Endodermal cell (in vitro differentiated cells): ENCODE results near the gene GRID1. TPM values are rescaled to one million over a fixed set of nuclear protein-coding genes. Genes with fewer than 3 reads are reported as not detected.
A peak's percentile ranks its signal among the peaks of the same experiment; 100 is the strongest.

Source experiments
- DNase-seq: peaks from one replicate; pipeline ENCODE4 v3.0.0-alpha.2; 2017
- H3K27ac ChIP-seq: 2 replicates; pipeline ENCODE4 v1.5.1; 2013; ENCODE audit warnings: mild to moderate bottlenecking, low read depth, low read length, moderate library complexity
- H3K27me3 ChIP-seq: 2 replicates; pipeline ENCODE4 v1.6.1; 2013; ENCODE audit warnings: mild to moderate bottlenecking, low read length, moderate library complexity; ENCODE audit not compliant: insufficient read depth, control insufficient read depth, poor library complexity, severe bottlenecking
- H3K36me3 ChIP-seq: 2 replicates; pipeline ENCODE4 v1.7.0; 2013; ENCODE audit warnings: mild to moderate bottlenecking, low read length, moderate library complexity; ENCODE audit not compliant: control insufficient read depth, insufficient read depth
- H3K4me1 ChIP-seq: one replicate; pipeline ENCODE4 v1.7.0; 2013; ENCODE audit warnings: low read length; ENCODE audit not compliant: control insufficient read depth, insufficient read depth
- H3K4me3 ChIP-seq: 2 replicates; pipeline ENCODE4 v1.5.1; 2013; ENCODE audit warnings: mild to moderate bottlenecking, low read length, moderate library complexity
- H3K9ac ChIP-seq: 2 replicates; pipeline ENCODE4 v1.6.1; 2013; ENCODE audit warnings: mild to moderate bottlenecking, low read length, moderate library complexity; ENCODE audit not compliant: poor library complexity, severe bottlenecking; ENCODE audit errors: extremely low read depth
- H3K9me3 ChIP-seq: 2 replicates; pipeline ENCODE4 v1.6.1; 2013; ENCODE audit warnings: mild to moderate bottlenecking, low read length, moderate library complexity; ENCODE audit not compliant: control insufficient read depth
- H3K27ac Mint-ChIP-seq: 2 replicates; pipeline ENCODE4 v1.8.0; 2020; ENCODE audit warnings: mixed read lengths
- H3K27me3 Mint-ChIP-seq: 2 replicates; pipeline ENCODE4 v1.8.0; 2021; ENCODE audit warnings: mild to moderate bottlenecking, mixed read lengths; ENCODE audit not compliant: insufficient read depth
- H3K36me3 Mint-ChIP-seq: 2 replicates; pipeline ENCODE4 v1.8.0; 2020; ENCODE audit warnings: low read depth, mixed read lengths
- H3K4me1 Mint-ChIP-seq: 2 replicates; pipeline ENCODE4 v1.8.0; 2020; ENCODE audit warnings: mixed read lengths
- H3K4me3 Mint-ChIP-seq: 2 replicates; pipeline ENCODE4 v1.8.0; 2020; ENCODE audit warnings: mild to moderate bottlenecking, moderate library complexity, mixed read lengths
- H3K9me3 Mint-ChIP-seq: 2 replicates; pipeline ENCODE4 v1.8.0; 2020; ENCODE audit warnings: mild to moderate bottlenecking, mixed read lengths
- WGBS, 2 experiments: methylation state at CpG; one replicate each; pipeline versions ENCODE4 v1.1.5 to v1.1.7; 2013; ENCODE audit warnings: missing lambda C conversion rate in 2 of 2, mixed read lengths in 1 of 2; ENCODE audit not compliant: insufficient coverage in 1 of 2, insufficient read length in 1 of 2; 5-methylcytosine and 5-hydroxymethylcytosine counted together
- total RNA-seq, 2 donors: library from RNA; stranded (reverse); fragmentation: NEBNext Ultra II Directional in 1 of 2; extraction: Animal tissue kit (Norgen Biotek cat#: 25700) in 1 of 2; gene quantifications; 2 replicates in 1 of 2; 3 replicates in 1 of 2; pipeline ENCODE4 v1.2.1, GENCODE V29; 2021
- TF ChIP-seq, protein P1 (sequence below): fragments of 200-600 bp; sonication (generic); conservative IDR thresholded peaks from 2 replicates; pipeline ENCODE4 v1.5.0; 2021; ENCODE audit warnings: antibody characterized with exemption, mild to moderate bottlenecking

Gene GRID1
- total RNA-seq, 2 donors from 2014 or later: 0.13 to 0.53 TPM

DNA sequence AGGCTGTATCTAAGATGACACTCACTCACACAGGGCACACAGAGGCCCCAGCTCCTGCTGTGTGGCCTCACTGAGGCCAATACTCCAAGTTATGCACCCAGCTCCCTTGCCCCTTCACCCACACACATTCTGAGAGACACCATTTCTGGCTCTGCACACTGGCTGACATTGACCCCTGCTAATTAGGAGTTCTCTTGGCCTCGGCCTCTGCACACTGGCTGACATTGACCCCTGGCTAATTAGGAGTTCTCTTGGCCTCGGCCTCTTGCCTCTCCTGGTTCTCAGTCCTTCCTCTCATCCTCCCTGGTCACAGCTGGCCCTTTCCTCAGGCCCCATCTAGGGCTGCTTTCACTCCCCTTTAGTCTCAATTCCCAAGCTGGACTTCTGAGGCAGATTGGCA lies 97.3 kb downstream of the GRID1 start:
- peak; percentile 16 for DNase-seq
- no peaks in the 10 kb centered on the region for H3K4me1 Mint-ChIP-seq
- no peak overlapping the region for H3K27ac Mint-ChIP-seq
- H3K27me3 Mint-ChIP-seq: peaks cover 10% of the 10 kb centered on the region
- H3K36me3 Mint-ChIP-seq: no peaks in the 10 kb centered on the region
- no peak overlapping the region for H3K4me3 Mint-ChIP-seq
- H3K9me3 ChIP-seq: no peaks in the 10 kb centered on the region
- H3K27ac ChIP-seq: no peak overlapping the region
- H3K27me3 ChIP-seq: no peaks in the 10 kb centered on the region
- no peak overlapping the region for H3K9ac ChIP-seq
- TF ChIP-seq, protein P1, sequence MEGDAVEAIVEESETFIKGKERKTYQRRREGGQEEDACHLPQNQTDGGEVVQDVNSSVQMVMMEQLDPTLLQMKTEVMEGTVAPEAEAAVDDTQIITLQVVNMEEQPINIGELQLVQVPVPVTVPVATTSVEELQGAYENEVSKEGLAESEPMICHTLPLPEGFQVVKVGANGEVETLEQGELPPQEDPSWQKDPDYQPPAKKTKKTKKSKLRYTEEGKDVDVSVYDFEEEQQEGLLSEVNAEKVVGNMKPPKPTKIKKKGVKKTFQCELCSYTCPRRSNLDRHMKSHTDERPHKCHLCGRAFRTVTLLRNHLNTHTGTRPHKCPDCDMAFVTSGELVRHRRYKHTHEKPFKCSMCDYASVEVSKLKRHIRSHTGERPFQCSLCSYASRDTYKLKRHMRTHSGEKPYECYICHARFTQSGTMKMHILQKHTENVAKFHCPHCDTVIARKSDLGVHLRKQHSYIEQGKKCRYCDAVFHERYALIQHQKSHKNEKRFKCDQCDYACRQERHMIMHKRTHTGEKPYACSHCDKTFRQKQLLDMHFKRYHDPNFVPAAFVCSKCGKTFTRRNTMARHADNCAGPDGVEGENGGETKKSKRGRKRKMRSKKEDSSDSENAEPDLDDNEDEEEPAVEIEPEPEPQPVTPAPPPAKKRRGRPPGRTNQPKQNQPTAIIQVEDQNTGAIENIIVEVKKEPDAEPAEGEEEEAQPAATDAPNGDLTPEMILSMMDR: no peak
- no peak overlapping the region for H3K4me3 ChIP-seq
- no peaks in the 10 kb centered on the region for H3K36me3 ChIP-seq
- H3K4me1 ChIP-seq: no peaks in the 10 kb centered on the region
- H3K9me3 Mint-ChIP-seq: peaks cover 12% of the 10 kb centered on the region
- 80% methylated on average over 2 of the region's 2 CpGs; no CpG with 5 or more reads in 1 of the 2 experiments for WGBS, 2 experiments

DNA sequence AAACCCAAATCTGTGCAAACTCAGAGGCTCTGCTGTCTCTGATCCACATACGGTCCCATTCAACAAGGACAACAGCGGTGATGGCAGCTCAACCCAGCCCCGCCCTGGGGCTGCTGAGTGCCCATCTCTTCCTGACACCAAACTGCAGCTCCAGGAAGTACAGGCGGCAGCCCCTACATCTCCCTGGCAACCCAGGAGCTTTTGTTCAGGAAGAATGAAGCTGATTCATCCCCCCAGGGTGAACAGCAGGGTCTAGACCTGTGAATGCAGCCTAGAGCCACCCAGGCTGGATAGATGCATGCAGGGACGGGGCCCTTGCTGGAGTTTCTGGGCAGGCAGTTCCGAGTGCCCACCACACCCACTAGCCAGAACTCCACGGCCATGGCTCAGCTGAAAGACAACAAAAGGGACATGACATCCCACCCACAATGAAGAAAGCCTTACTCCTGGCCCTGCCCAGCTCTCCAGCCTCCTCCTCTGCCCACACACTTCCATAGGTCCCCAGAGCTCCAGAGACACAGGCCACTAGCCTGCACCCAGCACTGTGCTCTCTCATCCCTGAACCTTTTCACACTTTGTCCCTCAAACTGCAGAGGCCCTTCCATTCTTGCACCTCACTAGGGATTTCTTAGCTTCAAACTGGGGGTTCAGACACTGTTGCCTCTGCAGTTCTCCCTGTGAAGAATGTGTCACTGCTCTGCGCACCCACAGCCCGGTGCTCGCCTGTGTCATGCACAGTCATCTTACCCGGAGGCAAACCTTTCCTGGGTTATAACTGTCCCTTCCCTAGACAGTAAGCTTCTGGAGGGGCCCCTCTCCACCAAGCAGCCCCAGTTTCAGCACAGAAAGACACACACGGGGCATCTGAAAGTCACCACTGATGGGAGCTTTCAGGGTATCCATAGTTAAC lies 99.1 kb downstream of the GRID1 start:
- Histone ChIP-seq H3K36me3 (no peaks in the 10 kb centered on the region), H3K4me3 (no peak overlapping the region), H3K9me3 (no peaks in the 10 kb centered on the region), H3K27ac (no peak overlapping the region), H3K9ac (no peak overlapping the region), H3K27me3 (no peaks in the 10 kb centered on the region), H3K4me1 (no peaks in the 10 kb centered on the region)
- peak; percentile 42 for DNase-seq
- Mint-ChIP-seq H3K27ac (no peak overlapping the region), H3K36me3 (no peaks in the 10 kb centered on the region), H3K4me3 (no peak overlapping the region), H3K27me3 (peaks cover 18% of the 10 kb centered on the region), H3K4me1 (peaks cover 3% of the 10 kb centered on the region), H3K9me3 (peaks cover 9% of the 10 kb centered on the region)
- 86 to 87% methylated on average over 10 to 12 of the region's 12 CpGs for WGBS, 2 experiments
- TF ChIP-seq, protein P1: no peak

DNA sequence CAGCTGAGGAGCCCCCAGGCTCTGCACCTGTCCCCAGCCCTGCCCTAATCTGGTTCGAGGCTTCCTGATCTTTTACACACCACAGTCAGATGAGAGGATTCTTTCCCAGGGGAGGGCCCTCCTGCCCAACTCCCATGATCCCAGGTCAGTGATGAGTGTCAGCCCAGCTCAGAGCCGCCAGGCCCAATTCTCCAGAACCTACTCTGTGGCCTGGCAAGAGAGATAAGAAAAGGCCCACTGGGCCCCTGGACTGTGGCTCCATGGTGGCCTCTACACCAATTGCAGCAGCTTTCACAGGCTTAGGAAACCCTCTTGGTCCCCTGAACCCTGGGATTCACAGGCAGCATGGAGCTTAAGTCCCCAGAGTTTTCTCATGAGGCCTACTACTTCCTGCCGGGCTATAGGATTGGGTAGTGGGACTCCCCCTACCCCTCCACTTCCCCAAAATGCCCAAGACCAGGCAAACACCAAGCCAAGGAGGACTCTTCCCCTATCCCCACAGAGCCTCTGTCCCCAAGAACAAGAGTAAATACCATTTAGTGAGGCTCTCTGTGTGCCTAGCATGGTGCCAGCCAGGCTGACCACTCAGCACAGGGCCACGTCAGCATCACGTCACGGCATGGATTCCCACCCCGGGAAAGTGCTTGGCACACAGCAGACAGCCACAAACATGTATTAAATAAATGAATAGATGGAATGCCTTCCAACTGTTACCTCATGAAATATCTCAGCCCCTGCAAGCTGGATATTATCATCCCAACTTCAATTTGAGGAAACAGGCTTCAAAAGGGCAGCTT lies 100.0 kb downstream of the GRID1 start:
- Histone ChIP-seq H3K36me3 (no peaks in the 10 kb centered on the region), H3K27me3 (no peaks in the 10 kb centered on the region), H3K9ac (no peak overlapping the region), H3K27ac (no peak overlapping the region), H3K9me3 (no peaks in the 10 kb centered on the region), H3K4me3 (no peak overlapping the region), H3K4me1 (no peaks in the 10 kb centered on the region)
- H3K27me3 Mint-ChIP-seq: peaks cover 18% of the 10 kb centered on the region
- H3K36me3 Mint-ChIP-seq: no peaks in the 10 kb centered on the region
- no peak overlapping the region for H3K27ac Mint-ChIP-seq
- 90 to 100% methylated on average over 3 to 6 of the region's 7 CpGs for WGBS, 2 experiments
- peaks cover 4% of the 10 kb centered on the region for H3K4me1 Mint-ChIP-seq
- DNase-seq: peak; percentile 38
- H3K9me3 Mint-ChIP-seq: peaks cover 5% of the 10 kb centered on the region
- TF ChIP-seq, protein P1: no peak
- no peak overlapping the region for H3K4me3 Mint-ChIP-seq
